IMR-90 (cell line): ENCODE measurements around the gene GRID2IP. TPM values are rescaled to one million over a fixed set of nuclear protein-coding genes. Genes with fewer than 3 reads are reported as not detected.
A peak's percentile ranks its signal among the peaks of the same experiment; 100 is the strongest.

Source experiments
- ATAC-seq: fragments of 200-7000 bp; cut with Tn5 transposase; 2 replicates; pipeline ENCODE4 v1.9.1; 2020; ENCODE audit warnings: low read depth, mild to moderate bottlenecking, moderate library complexity
- BruUV-seq: library from RNA; stranded (reverse); fragments of 400-500 nt; replicated peaks from 2 replicates; lab custom pipeline; 2021; lab: Mats Ljungman, UMichigan
- CTCF ChIA-PET: fragments of 300-600 bp; formaldehyde crosslinking; extraction: SDS; loops from one replicate; lab custom pipeline; 2021; ENCODE audit warnings: antibody characterized with exemption; lab: Yijun Ruan, JAX
- POLR2A ChIA-PET: fragments of 300-600 bp; sonication (Branson Sonifier 250); formaldehyde crosslinking; loops from one replicate; lab custom pipeline; 2022; ENCODE audit warnings: antibody characterized with exemption; ENCODE audit not compliant: unreplicated experiment; lab: Charles Lee
- DNase-seq: peaks from one replicate; pipeline ENCODE4 v3.0.0; 2013
- H2AFZ ChIP-seq: replicated peaks from 2 replicates; pipeline ENCODE3; 2013; ENCODE audit warnings: low read length, mild to moderate bottlenecking; ENCODE audit not compliant: poor library complexity
- H2AK5ac ChIP-seq: 2 replicates; pipeline ENCODE4 v1.6.1; 2013; ENCODE audit warnings: low read depth, low read length, inconsistent platforms
- H2AK9ac ChIP-seq: replicated peaks from 2 replicates; pipeline ENCODE3; 2013; ENCODE audit warnings: mild to moderate bottlenecking, low read depth, low read length, moderate library complexity; ENCODE audit not compliant: poor library complexity
- H2BK120ac ChIP-seq: 2 replicates; pipeline ENCODE4 v1.6.1; 2013; ENCODE audit warnings: low read depth, low read length, inconsistent platforms
- H2BK15ac ChIP-seq: 3 replicates; pipeline ENCODE4 v1.6.1; 2013; ENCODE audit warnings: low read depth, low read length, inconsistent platforms
- H2BK20ac ChIP-seq: 2 replicates; pipeline ENCODE4 v1.6.1; 2013; ENCODE audit warnings: low read depth, mild to moderate bottlenecking, inconsistent platforms, low read length, moderate library complexity
- H2BK5ac ChIP-seq: 2 replicates; pipeline ENCODE4 v1.6.1; 2013; ENCODE audit warnings: mild to moderate bottlenecking, low read depth, low read length, inconsistent platforms; ENCODE audit not compliant: poor library complexity, severe bottlenecking
- H3K14ac ChIP-seq: replicated peaks from 2 replicates; pipeline ENCODE4 v1.6.1; 2013; ENCODE audit warnings: low read depth, low read length, inconsistent platforms
- H3K18ac ChIP-seq: 2 replicates; pipeline ENCODE4 v1.6.1; 2013; ENCODE audit warnings: low read depth, low read length, control low read depth
- H3K23ac ChIP-seq: 2 replicates; pipeline ENCODE4 v1.6.1; 2013; ENCODE audit warnings: low read depth, low read length, inconsistent platforms
- H3K27ac ChIP-seq: 2 replicates; pipeline ENCODE4 v1.5.1; 2013; ENCODE audit warnings: mild to moderate bottlenecking, control low read depth, low read length; ENCODE audit not compliant: insufficient read depth
- H3K27me3 ChIP-seq: 2 replicates; pipeline ENCODE4 v1.6.1; 2013; ENCODE audit warnings: low read length; ENCODE audit not compliant: control insufficient read depth, insufficient read depth
- H3K36me3 ChIP-seq: 2 replicates; pipeline ENCODE4 v1.6.1; 2013; ENCODE audit warnings: low read length, mixed read lengths; ENCODE audit not compliant: control insufficient read depth, insufficient read depth
- H3K4ac ChIP-seq: 2 replicates; pipeline ENCODE4 v1.6.1; 2013; ENCODE audit warnings: low read depth, low read length, inconsistent platforms
- H3K4me1 ChIP-seq: 2 replicates; pipeline ENCODE4 v1.6.1; 2013; ENCODE audit warnings: low read length, mixed read lengths; ENCODE audit not compliant: control insufficient read depth, insufficient read depth
- H3K4me2 ChIP-seq: 2 replicates; pipeline ENCODE4 v1.6.1; 2013; ENCODE audit warnings: low read depth, mild to moderate bottlenecking, control low read depth, low read length, moderate library complexity
- H3K4me3 ChIP-seq: 2 replicates; pipeline ENCODE4 v1.5.1; 2013; ENCODE audit warnings: low read depth, mild to moderate bottlenecking, control low read depth, low read length, moderate library complexity; ENCODE audit not compliant: insufficient read depth
- H3K56ac ChIP-seq: 2 replicates; pipeline ENCODE4 v1.6.1; 2013; ENCODE audit warnings: low read length, inconsistent platforms; ENCODE audit not compliant: insufficient read depth; ENCODE audit errors: extremely low read depth
- H3K79me1 ChIP-seq, 2 experiments: 2 replicates each; pipeline ENCODE4 v1.6.1; 2013; ENCODE audit warnings: low read length in 2 of 2, inconsistent platforms in 1 of 2, low read depth in 1 of 2
- H3K9ac ChIP-seq: 2 replicates; pipeline ENCODE4 v1.6.1; 2013; ENCODE audit warnings: low read depth, low read length, control low read depth
- H3K9me1 ChIP-seq: 2 replicates; pipeline ENCODE4 v1.6.1; 2013; ENCODE audit warnings: low read length, inconsistent platforms; ENCODE audit not compliant: insufficient read depth
- H3K9me3 ChIP-seq: 2 replicates; pipeline ENCODE4 v1.6.1; 2013; ENCODE audit warnings: low read length; ENCODE audit not compliant: control insufficient read depth, insufficient read depth
- H4K20me1 ChIP-seq: 2 replicates; pipeline ENCODE4 v1.6.1; 2013; ENCODE audit warnings: low read length, inconsistent platforms; ENCODE audit not compliant: insufficient read depth
- H4K5ac ChIP-seq: 2 replicates; pipeline ENCODE4 v1.6.1; 2013; ENCODE audit warnings: mild to moderate bottlenecking, low read depth, low read length, control low read depth
- H4K8ac ChIP-seq, 2 experiments: 2 replicates each; pipeline ENCODE4 v1.6.1; 2013; ENCODE audit warnings: low read depth in 2 of 2, low read length in 2 of 2, control low read depth in 1 of 2, inconsistent platforms in 1 of 2
- H4K91ac ChIP-seq: 2 replicates; pipeline ENCODE4 v1.6.1; 2013; ENCODE audit warnings: low read depth, low read length, inconsistent platforms; ENCODE audit not compliant: insufficient read depth
- BHLHE40 ChIP-seq: fragments of 150-350 bp; IDR thresholded peaks from 2 replicates; pipeline ENCODE4 v1.6.1; 2016; ENCODE audit warnings: mild to moderate bottlenecking, low read depth, low read length
- CEBPB ChIP-seq: IDR thresholded peaks from 2 replicates; pipeline ENCODE4 v1.6.1; 2012; ENCODE audit warnings: low read depth, low read length, improper control_type of control experiment
- CHD1 ChIP-seq: IDR thresholded peaks from 2 replicates; pipeline ENCODE4 v1.6.1; 2012; ENCODE audit warnings: low read depth, low read length, improper control_type of control experiment
- CTCF ChIP-seq: conservative IDR thresholded peaks from 2 replicates; pipeline ENCODE4 v1.5.1; 2012; ENCODE audit warnings: mild to moderate bottlenecking, low read depth, low read length, improper control_type of control experiment
- ELK1 ChIP-seq: fragments of 150-350 bp; IDR thresholded peaks from 2 replicates; pipeline ENCODE4 v1.6.1; 2016; ENCODE audit warnings: low read depth, mild to moderate bottlenecking, low read length, moderate library complexity, borderline replicate concordance
- FOS ChIP-seq: fragments of 150-350 bp; IDR thresholded peaks from 2 replicates; pipeline ENCODE4 v1.6.1; 2016; ENCODE audit warnings: low read depth, low read length
- MAFK ChIP-seq: IDR thresholded peaks from 2 replicates; pipeline ENCODE4 v1.6.1; 2012; ENCODE audit warnings: low read depth, low read length, improper control_type of control experiment
- NFE2L2 ChIP-seq: fragments of 150-350 bp; IDR thresholded peaks from 2 replicates; pipeline ENCODE4 v1.6.1; 2016; ENCODE audit warnings: low read depth, mild to moderate bottlenecking, low read length
- POLR2A ChIP-seq: IDR thresholded peaks from 2 replicates; pipeline ENCODE4 v1.6.1; 2012; ENCODE audit warnings: mild to moderate bottlenecking, low read depth, low read length
- SMC3 ChIP-seq: fragments of 150-350 bp; IDR thresholded peaks from 2 replicates; pipeline ENCODE4 v1.6.1; 2016; ENCODE audit warnings: low read depth, mild to moderate bottlenecking, antibody characterized with exemption, low read length, moderate library complexity
- USF2 ChIP-seq: fragments of 150-350 bp; IDR thresholded peaks from 2 replicates; pipeline ENCODE4 v1.6.1; 2017; ENCODE audit warnings: mild to moderate bottlenecking, antibody characterized with exemption, low read length, low read depth
- WGBS, 2 experiments: methylation state at CpG; one replicate each; pipeline versions ENCODE4 v1.1.5 to v1.1.7; 2013; ENCODE audit warnings: missing lambda C conversion rate in 2 of 2; ENCODE audit not compliant: insufficient read length in 1 of 2; ENCODE audit errors: extremely low coverage in 2 of 2; 5-methylcytosine and 5-hydroxymethylcytosine counted together
- dilution Hi-C: fragments of 300-500 bp; cut with HindIII; formaldehyde crosslinking; loops from one replicate; pipeline ENCODE4 v1.14.3; 2018; ENCODE audit warnings: low sequenced_read_pairs; ENCODE audit not compliant: unreplicated experiment
- in situ Hi-C: fragments of 300-500 bp; cut with MboI; formaldehyde crosslinking; loops from 3 replicates; pipeline ENCODE4 v1.14.3; 2019; ENCODE audit warnings: low sequenced_read_pairs, inconsistent platforms, mixed read lengths
- intact Hi-C: fragments of 100-400 bp; cut with micrococcal nuclease; formaldehyde crosslinking; loops from 2 replicates; pipeline ENCODE4 v1.10.0; 2022
- polyA plus RNA-seq, 3 experiments: library from polyadenylated mRNA; depleted of rRNA; stranded (reverse); fragments of >200 nt; gene quantifications; 2 replicates each; pipeline ENCODE4 v1.2.3, GENCODE V29; 2012; ENCODE audit warnings: low replicate concordance in 1 of 3
- total RNA-seq: library from RNA; depleted of rRNA; stranded (reverse); fragments of >200 nt; gene quantifications from 2 replicates; pipeline ENCODE4 v1.2.3, GENCODE V29; 2012

GRID2IP gene
- total and polyA plus RNA-seq, 2 of the 4 experiments (the other 2 are of a cell fraction) = not detected

GRCh38 chr7:6448943-6449543 lies 102.2 kb downstream of the GRID2IP start:
- intact Hi-C loops = no loop called here

More at GRCh38 chr7:6448943-6449543, 102.2 kb downstream of the GRID2IP start:
- peak overlapping the region; percentile 58; the same call in 1 of the 3 replicates for H2BK15ac ChIP-seq
- in situ Hi-C loops = no loop called here
- H2BK20ac ChIP-seq = peak overlapping the region; percentile 66
- dilution Hi-C loops = no loop called here
- no peak overlapping the region for H4K5ac ChIP-seq
- peaks cover 8 to 35% of the 10 kb centered on the region in 2 experiments; a peak in 3 of 4 replicates for H3K79me1 ChIP-seq
- peak overlapping the region; percentile 52 for H3K4ac ChIP-seq
- no peak for TF ChIP-seq FOS
- no peak for TF ChIP-seq POLR2A
- no peak for TF ChIP-seq CHD1
- TF ChIP-seq ELK1 = no peak
- TF ChIP-seq SMC3 = no peak
- no peak for TF ChIP-seq NFE2L2
- no peak for TF ChIP-seq CTCF
- TF ChIP-seq MAFK = no peak
- TF ChIP-seq CEBPB = no peak
- no peak for TF ChIP-seq BHLHE40
- TF ChIP-seq USF2 = no peak
- H2AFZ ChIP-seq = no peak overlapping the region
- no peak overlapping the region for H3K23ac ChIP-seq
- no peak overlapping the region for H3K9ac ChIP-seq
- peak overlapping the region in 1 of 2 experiments; percentile 5; a peak in 1 of 4 replicates for H4K8ac ChIP-seq
- BruUV-seq = no TSS peak
- H3K18ac ChIP-seq = no peak overlapping the region
- ATAC-seq = no peak
- peak overlapping the region; percentile 3; the same call in 1 of the 2 replicates for H2BK120ac ChIP-seq
- H3K14ac ChIP-seq = no peak overlapping the region
- peaks cover 5% of the 10 kb centered on the region for H3K36me3 ChIP-seq
- no peak overlapping the region for H3K4me2 ChIP-seq
- POLR2A ChIA-PET = no interaction called here
- no peak for DNase-seq
- H4K20me1 ChIP-seq = peaks cover 16% of the 10 kb centered on the region
- H3K27ac ChIP-seq = no peak overlapping the region
- no peaks in the 10 kb centered on the region for H3K27me3 ChIP-seq
- WGBS, 2 experiments = 95% methylated on average over 7 of the region's 16 CpGs; no CpG with 5 or more reads in 1 of the 2 experiments
- H2BK5ac ChIP-seq = peak overlapping the region; percentile 14
- H3K9me3 ChIP-seq = no peaks in the 10 kb centered on the region
- H2AK9ac ChIP-seq = peak overlapping the region; percentile 44
- H2AK5ac ChIP-seq = peak overlapping the region; percentile 78
- no peak overlapping the region for H3K56ac ChIP-seq
- peaks cover 25% of the 10 kb centered on the region for H3K9me1 ChIP-seq
- no peak overlapping the region for H3K4me3 ChIP-seq
- peaks cover 9% of the 10 kb centered on the region for H3K4me1 ChIP-seq
- no peak overlapping the region for H4K91ac ChIP-seq
- CTCF ChIA-PET = no interaction called here
